RWPE2 (cell line): ENCODE data around the gene C21orf58.

Experiments used
- ATAC-seq: fragments of 200-7000 bp; cut with Tn5 transposase; 3 replicates; pipeline ENCODE4 v1.9.1; 2021; ENCODE audit warnings: low read depth
- DNase-seq: peaks from one replicate; pipeline ENCODE4 v3.0.0-alpha.2; 2020; ENCODE audit warnings: low spot score
- H3K27ac ChIP-seq: fragments of 450-650 bp; 2 replicates; pipeline ENCODE4 v1.5.1; 2017; ENCODE audit warnings: mild to moderate bottlenecking; ENCODE audit not compliant: poor library complexity, severe bottlenecking
- H3K27me3 ChIP-seq: fragments of 250-450 bp; sonication (Bioruptor Pico); 2 replicates; pipeline ENCODE4 v1.5.1; 2021; ENCODE audit warnings: mild to moderate bottlenecking, moderate library complexity; ENCODE audit not compliant: insufficient read depth, poor library complexity, severe bottlenecking
- H3K36me3 ChIP-seq: fragments of 250-450 bp; sonication (Bioruptor Pico); 2 replicates; pipeline ENCODE4 v1.5.1; 2020; ENCODE audit warnings: low read depth, mild to moderate bottlenecking, moderate library complexity
- H3K4me1 ChIP-seq: fragments of 250-450 bp; sonication (Bioruptor Pico); 2 replicates; pipeline ENCODE4 v1.5.1; 2021; ENCODE audit warnings: mild to moderate bottlenecking, moderate library complexity; ENCODE audit not compliant: insufficient read depth, poor library complexity, severe bottlenecking
- H3K4me3 ChIP-seq: fragments of 250-450 bp; sonication (Bioruptor Pico); 2 replicates; pipeline ENCODE4 v1.5.1; 2021; ENCODE audit warnings: mild to moderate bottlenecking, moderate library complexity; ENCODE audit not compliant: severe bottlenecking
- H3K9me3 ChIP-seq: fragments of 250-450 bp; sonication (Bioruptor Pico); 2 replicates; pipeline ENCODE4 v1.5.1; 2021; ENCODE audit warnings: mild to moderate bottlenecking, moderate library complexity; ENCODE audit not compliant: severe bottlenecking
- TF ChIP-seq, protein P1 (sequence below): fragments of 450-650 bp; IDR thresholded peaks from one replicate; pipeline ENCODE4 v1.5.1; 2017; ENCODE audit warnings: mild to moderate bottlenecking, moderate library complexity; ENCODE audit not compliant: poor library complexity, severe bottlenecking

C21orf58 gene

GRCh38 chr21:46285206-46285661 lies 38.4 kb downstream of the C21orf58 start, which contains the start of gene MCM3AP:
Gene MCM3AP, minus strand, starts transcription at chr21:46285611. Its CDS starts 325 bp downstream, at chr21:46285286.
- Histone ChIP-seq H3K4me1 (peaks cover 23% of the 10 kb centered on the region), H3K27ac (peak within 1 kb of the TSS; percentile 87), H3K4me3 (peak within 1 kb of the TSS; percentile 92), H3K27me3 (no peaks in the 10 kb centered on the region), H3K9me3 (no peaks in the 10 kb centered on the region), H3K36me3 (peaks cover 62% of the 10 kb centered on the region)
- DNase-seq = no peak
- TF ChIP-seq, protein P1, sequence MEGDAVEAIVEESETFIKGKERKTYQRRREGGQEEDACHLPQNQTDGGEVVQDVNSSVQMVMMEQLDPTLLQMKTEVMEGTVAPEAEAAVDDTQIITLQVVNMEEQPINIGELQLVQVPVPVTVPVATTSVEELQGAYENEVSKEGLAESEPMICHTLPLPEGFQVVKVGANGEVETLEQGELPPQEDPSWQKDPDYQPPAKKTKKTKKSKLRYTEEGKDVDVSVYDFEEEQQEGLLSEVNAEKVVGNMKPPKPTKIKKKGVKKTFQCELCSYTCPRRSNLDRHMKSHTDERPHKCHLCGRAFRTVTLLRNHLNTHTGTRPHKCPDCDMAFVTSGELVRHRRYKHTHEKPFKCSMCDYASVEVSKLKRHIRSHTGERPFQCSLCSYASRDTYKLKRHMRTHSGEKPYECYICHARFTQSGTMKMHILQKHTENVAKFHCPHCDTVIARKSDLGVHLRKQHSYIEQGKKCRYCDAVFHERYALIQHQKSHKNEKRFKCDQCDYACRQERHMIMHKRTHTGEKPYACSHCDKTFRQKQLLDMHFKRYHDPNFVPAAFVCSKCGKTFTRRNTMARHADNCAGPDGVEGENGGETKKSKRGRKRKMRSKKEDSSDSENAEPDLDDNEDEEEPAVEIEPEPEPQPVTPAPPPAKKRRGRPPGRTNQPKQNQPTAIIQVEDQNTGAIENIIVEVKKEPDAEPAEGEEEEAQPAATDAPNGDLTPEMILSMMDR = no peak
- no peak for ATAC-seq

- H3K4me3 ChIP-seq = peak overlapping the region; percentile 92
- peak overlapping the region; percentile 87 for H3K27ac ChIP-seq
- TF ChIP-seq, protein P1 = no peak
- H3K4me1 ChIP-seq = peaks cover 23% of the 10 kb centered on the region
- H3K27me3 ChIP-seq = no peaks in the 10 kb centered on the region
- no peaks in the 10 kb centered on the region for H3K9me3 ChIP-seq
- ATAC-seq (no peak), DNase-seq (no peak)
- peaks cover 67% of the 10 kb centered on the region for H3K36me3 ChIP-seq
Observed at GRCh38 chr21:46284733-46285132, 38.9 kb downstream of the C21orf58 start.

DNA sequence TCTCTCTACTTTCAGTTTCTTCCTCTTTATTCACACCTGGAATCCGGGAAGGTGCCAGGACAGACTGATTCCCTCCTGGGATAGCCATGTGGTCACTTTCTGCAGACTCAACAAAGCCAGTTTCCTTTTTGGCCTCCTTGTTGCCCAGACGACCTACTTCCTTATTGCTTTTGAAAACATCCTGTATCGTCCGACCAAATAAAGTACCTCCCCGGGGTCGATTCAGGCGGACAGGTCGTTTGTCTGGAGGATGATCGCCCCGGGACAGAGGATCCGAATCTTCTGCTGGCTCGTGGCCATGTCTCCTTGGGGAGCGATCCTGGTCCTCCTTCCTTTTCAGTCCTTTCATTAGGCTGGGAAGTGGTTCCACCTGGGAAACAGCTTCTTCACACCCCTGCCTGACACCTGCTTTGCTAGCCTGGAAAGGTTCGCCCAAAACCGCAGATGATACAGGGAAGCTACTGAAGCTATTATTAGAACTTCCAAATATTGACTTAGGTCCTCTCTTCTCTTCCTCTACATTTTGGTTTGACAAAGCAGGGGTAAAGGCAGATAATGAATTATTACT lies 39.5 kb downstream of the C21orf58 start:
- no peak for ATAC-seq
- H3K4me1 ChIP-seq = peaks cover 23% of the 10 kb centered on the region

GRCh38 chr21:46274797-46275390 lies 48.8 kb downstream of the C21orf58 start:
- no peaks in the 10 kb centered on the region for H3K4me1 ChIP-seq
- H3K36me3 ChIP-seq = peaks cover 98% of the 10 kb centered on the region
- TF ChIP-seq, protein P1 = no peak

More for the DNA sequence above, 39.5 kb downstream of the C21orf58 start:
- no peak for DNase-seq
- H3K9me3 ChIP-seq = no peaks in the 10 kb centered on the region
- TF ChIP-seq, protein P1 = no peak
- peaks cover 73% of the 10 kb centered on the region for H3K36me3 ChIP-seq
- no peaks in the 10 kb centered on the region for H3K27me3 ChIP-seq
- H3K4me3 ChIP-seq = no peak overlapping the region
- no peak overlapping the region for H3K27ac ChIP-seq

DNA sequence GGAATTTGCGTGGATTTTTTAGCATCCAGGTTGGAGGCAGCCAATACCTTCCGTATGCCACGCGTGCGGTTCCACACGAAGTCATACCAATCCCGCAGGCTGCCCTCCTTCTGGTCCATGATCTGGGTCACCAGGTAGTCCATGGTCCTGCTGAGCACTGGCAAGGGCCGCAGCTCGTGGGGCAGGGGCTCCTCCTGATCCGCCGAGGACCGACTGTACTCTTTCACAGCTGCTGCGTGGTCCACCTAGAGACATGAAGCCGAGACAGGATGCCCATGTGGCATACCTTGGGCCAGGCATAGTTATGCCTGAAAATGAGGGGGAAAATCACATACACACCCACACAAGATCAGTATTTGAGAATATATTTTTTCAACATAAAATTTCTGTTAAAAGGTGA lies 50.3 kb downstream of the C21orf58 start:
- no peak overlapping the region for H3K4me3 ChIP-seq
- H3K9me3 ChIP-seq = no peaks in the 10 kb centered on the region
- H3K27ac ChIP-seq = no peak overlapping the region
- no peaks in the 10 kb centered on the region for H3K27me3 ChIP-seq
- DNase-seq = no peak
- H3K4me1 ChIP-seq = no peaks in the 10 kb centered on the region
- TF ChIP-seq, protein P1 = no peak
- peaks cover 99% of the 10 kb centered on the region for H3K36me3 ChIP-seq
- ATAC-seq = no peak

More at GRCh38 chr21:46274797-46275390, 48.8 kb downstream of the C21orf58 start:
- ATAC-seq (no peak), DNase-seq (no peak)
- Histone ChIP-seq H3K27me3 (no peaks in the 10 kb centered on the region), H3K9me3 (no peaks in the 10 kb centered on the region), H3K27ac (no peak overlapping the region), H3K4me3 (no peak overlapping the region)
